Fibroblast of the aortic adventitia (primary cell): ENCODE data around the gene CYP4F2. TPM values are rescaled to one million over a fixed set of nuclear protein-coding genes. Genes with fewer than 3 reads are reported as not detected.
"Not testable (repeated sequence)": the region's sequence is repeated elsewhere in the genome, so short reads cannot be mapped to it uniquely, and the experiment has no call there.

Source experiments
- DNase-seq: peaks from one replicate; pipeline ENCODE4 v3.0.0-alpha.2; 2010; ENCODE audit warnings: low read depth
- H3K4me3 ChIP-seq: 2 replicates; pipeline ENCODE4 v1.5.1; 2011; ENCODE audit warnings: low read depth, mild to moderate bottlenecking, control low read depth, low read length, moderate library complexity
- total RNA-seq: library from RNA; depleted of rRNA; stranded (reverse); fragments of >200 nt; gene quantifications from 2 replicates; pipeline ENCODE4 v1.2.3, GENCODE V29; 2012; ENCODE audit warnings: low replicate concordance
- TF ChIP-seq, protein P1 (sequence below): IDR thresholded peaks from 2 replicates; pipeline ENCODE4 v1.5.1; 2011; ENCODE audit warnings: mild to moderate bottlenecking, low read length, control low read depth, inconsistent platforms; ENCODE audit not compliant: insufficient read depth

CYP4F2 gene
- total RNA-seq, 1 donor: not detected

DNA sequence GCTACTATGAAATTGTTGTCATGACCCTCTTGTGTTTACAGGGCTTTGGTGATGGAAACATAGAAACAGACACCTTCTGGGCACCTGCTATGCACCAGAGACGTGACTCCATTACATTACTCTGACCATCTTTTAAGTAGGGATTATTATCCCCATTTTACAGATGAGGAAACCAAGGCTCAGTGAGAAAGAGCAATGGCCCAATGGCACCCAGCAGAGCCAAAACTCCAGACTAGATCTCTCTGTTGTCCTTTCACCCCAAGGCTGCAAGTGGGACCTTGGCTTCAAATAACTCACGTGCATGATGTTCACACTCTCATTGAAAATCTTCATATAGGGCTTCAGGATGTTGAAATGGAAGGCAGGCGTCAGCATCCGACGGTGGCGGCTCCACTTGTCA is 5.9 kb downstream of the CYP4F2 start:
- no peak for DNase-seq
- TF ChIP-seq, protein P1, sequence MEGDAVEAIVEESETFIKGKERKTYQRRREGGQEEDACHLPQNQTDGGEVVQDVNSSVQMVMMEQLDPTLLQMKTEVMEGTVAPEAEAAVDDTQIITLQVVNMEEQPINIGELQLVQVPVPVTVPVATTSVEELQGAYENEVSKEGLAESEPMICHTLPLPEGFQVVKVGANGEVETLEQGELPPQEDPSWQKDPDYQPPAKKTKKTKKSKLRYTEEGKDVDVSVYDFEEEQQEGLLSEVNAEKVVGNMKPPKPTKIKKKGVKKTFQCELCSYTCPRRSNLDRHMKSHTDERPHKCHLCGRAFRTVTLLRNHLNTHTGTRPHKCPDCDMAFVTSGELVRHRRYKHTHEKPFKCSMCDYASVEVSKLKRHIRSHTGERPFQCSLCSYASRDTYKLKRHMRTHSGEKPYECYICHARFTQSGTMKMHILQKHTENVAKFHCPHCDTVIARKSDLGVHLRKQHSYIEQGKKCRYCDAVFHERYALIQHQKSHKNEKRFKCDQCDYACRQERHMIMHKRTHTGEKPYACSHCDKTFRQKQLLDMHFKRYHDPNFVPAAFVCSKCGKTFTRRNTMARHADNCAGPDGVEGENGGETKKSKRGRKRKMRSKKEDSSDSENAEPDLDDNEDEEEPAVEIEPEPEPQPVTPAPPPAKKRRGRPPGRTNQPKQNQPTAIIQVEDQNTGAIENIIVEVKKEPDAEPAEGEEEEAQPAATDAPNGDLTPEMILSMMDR: no peak
- no peak overlapping the region for H3K4me3 ChIP-seq

DNA sequence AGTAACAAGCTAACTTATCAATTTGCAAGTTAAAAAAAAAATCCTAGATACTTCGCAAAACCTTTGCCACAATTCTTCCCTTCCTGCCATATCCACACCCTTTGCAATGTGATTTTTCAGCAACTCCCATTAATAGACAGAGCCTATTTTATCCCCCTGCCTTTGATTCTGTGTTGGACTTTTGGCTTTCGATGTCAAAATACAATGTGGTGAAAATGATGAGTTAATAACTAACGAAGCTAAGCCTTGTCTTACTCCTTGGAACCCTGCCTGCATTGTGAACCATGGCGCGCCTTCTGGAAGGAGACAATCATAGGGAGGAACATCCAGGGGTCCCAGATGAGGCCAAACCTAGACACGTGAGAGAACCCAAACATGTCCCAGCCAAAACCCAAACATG is 6.4 kb downstream of the CYP4F2 start:
- no peak overlapping the region for H3K4me3 ChIP-seq
- TF ChIP-seq, protein P1: no peak
- DNase-seq: no peak

DNA sequence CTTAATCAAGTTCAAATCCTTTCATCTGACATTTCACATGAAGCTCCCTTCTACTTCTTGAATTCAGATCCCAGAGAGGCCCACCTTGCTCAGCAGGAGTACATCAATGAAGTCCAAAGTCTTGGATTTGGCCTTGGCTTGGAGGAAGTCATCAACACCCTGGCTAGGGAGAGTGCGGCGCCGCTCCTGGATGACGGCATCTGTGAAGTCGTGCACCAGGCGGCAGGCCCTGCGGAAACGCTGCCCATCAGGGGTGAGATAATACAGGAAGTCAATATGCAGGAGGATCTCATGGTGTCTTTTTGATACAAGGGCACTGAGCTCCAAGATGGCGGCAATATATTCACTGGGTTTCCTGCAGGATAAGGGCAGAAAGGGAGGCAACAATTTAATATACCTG is 8.5 kb downstream of the CYP4F2 start:
- H3K4me3 ChIP-seq, DNase-seq: not testable (repeated sequence)

DNA sequence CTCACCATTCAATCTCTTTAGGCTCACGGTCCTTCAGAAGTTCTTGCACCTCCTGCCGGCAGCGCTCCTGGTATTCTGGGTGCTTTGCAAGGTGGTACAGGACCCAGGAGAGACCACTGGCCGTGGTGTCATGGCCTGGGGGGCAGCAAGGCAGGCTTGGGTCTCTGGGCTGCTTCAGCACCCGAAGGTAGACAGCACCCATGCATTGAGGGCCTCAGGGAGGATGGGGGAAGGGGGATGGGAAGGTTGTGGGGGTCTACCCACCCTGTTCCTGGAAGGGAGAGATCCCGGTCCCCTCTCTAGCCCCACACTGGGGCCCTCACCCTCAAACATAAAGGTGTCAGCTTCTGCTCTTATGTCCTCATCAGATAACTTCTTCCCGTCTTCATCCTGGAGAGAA is 12.0 kb downstream of the CYP4F2 start:
- H3K4me3 ChIP-seq: no peak overlapping the region
- TF ChIP-seq, protein P1: no peak
- DNase-seq: no peak

DNA sequence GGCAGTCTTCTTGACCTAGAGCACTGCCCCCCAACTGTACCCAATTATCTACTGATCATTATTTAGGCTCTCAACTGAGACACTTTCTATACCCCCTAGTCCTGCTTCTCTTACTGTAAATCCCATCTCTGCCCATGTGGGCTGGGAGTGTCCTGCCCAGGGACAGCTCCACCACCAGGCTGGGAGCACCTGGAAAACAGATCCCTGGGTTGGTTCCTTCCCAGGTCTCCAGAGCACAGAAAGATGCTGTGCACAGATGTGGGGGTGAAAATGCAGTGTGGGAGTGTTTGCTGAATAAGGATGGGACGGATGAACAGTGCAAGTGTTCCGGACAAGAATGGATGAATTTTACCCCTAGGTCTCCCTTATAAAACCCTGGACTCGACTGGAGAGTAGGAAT is 12.7 kb downstream of the CYP4F2 start:
- no peak overlapping the region for H3K4me3 ChIP-seq
- TF ChIP-seq, protein P1: no peak
- DNase-seq: no peak

DNA sequence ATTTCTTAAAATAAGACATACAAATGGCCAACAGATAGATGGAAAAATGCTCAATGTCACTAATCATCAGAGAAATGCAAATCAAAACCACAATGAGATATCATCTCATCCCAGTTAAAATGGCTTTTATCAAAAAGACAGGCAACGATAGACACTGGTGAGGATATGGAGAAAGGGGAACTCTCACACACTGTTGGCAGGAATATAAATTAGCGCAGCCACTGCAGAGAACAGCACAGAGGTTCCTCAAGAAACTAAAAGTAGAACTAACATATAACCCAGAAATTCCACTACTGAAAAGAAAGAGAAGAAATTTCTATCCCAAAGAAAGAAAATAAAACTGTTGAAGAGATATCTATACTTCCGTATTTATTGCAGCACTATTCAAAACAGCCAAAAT is 14.5 kb downstream of the CYP4F2 start:
- H3K4me3 ChIP-seq, DNase-seq: not testable (repeated sequence)

DNA sequence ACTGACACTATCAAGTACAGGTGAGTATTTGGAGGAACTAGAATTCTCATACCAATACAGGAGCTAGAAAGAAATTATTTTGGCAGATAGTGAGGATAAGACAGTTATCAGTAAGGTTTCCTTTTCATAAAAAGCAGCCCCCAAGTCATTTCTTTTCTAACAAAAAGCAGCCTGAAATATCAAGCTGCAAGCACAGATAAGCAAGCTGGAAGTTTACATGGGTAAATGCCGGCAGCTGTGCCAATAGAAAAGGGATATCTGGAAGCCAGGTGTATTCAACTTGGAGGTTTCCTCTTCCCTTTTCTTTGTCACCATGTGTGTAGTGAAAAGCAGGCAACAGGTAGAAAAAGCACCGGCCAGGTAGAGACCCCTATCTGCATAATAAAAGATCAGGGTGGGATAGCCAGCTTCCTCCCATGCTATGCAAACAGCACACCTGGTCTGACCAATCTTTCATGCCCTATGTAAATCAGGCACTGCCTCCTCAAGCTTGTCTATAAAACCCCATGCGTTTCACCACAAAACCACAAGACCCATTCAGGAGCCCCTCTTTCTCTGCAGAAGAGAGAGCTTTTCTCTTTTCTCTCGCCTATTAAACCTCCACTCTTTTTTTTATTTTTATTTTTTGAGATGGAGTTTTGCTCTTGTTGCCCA is 22.9 kb downstream of the CYP4F2 start:
- H3K4me3 ChIP-seq: no peak overlapping the region
- no peak for DNase-seq
- TF ChIP-seq, protein P1: no peak

DNA sequence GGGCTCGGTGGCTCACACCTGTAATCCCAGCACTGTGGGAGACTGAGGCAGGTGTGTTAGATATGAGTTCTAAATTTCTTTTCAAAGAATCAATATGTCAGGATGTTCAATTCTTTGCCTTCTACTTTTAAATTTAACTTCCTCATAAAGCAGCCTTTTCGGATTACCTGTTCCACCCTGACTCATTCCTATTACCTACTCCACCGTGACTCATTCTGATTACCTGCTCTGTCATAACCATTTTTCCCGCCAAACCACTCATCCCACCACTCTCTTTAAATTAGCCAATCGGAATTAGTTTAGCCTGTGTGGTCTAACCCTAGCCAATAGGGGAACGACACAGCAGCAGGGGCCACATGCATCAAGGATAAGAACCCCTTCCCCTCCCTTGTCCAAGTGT is 24.1 kb downstream of the CYP4F2 start:
- not testable (repeated sequence) for DNase-seq, H3K4me3 ChIP-seq
